Activated CD4-positive, alpha-beta T cell treated with anti-CD3 and anti-CD28 coated beads for 24 hours (primary cell): Measurements from ENCODE around the gene CDH4.

Experiments
- DNase-seq, 2 donors: peaks; one replicate each; pipeline ENCODE4 v3.0.0-alpha.2; 2020; ENCODE audit warnings: low read depth in 2 of 2

The CDH4 gene

GRCh38 chr20:61856626-61857413 is 604.8 kb downstream of the CDH4 start:
- DNase-seq = no peak

GRCh38 chr20:61857414-61857775 is 605.3 kb downstream of the CDH4 start:
- no peak for DNase-seq

- DNase-seq = no peak
Observed at GRCh38 chr20:61857884-61858283, 605.8 kb downstream of the CDH4 start.

- no peak for DNase-seq
Observed at GRCh38 chr20:61859767-61860166, 607.7 kb downstream of the CDH4 start.

GRCh38 chr20:61860260-61860987 is 608.4 kb downstream of the CDH4 start:
- no peak for DNase-seq

GRCh38 chr20:61861054-61861841 is 609.2 kb downstream of the CDH4 start:
- DNase-seq = no peak

GRCh38 chr20:61861858-61862257 is 609.8 kb downstream of the CDH4 start:
- no peak for DNase-seq

GRCh38 chr20:61862881-61863280 is 610.8 kb downstream of the CDH4 start:
- DNase-seq = no peak

- DNase-seq = no peak
Observed at GRCh38 chr20:61864481-61864880, 612.4 kb downstream of the CDH4 start.

- DNase-seq = no peak
Observed at GRCh38 chr20:61865353-61865752, 613.3 kb downstream of the CDH4 start.

GRCh38 chr20:61866165-61866564 is 614.1 kb downstream of the CDH4 start:
- DNase-seq = no peak

- no peak for DNase-seq
Observed at GRCh38 chr20:61868006-61868405, 615.9 kb downstream of the CDH4 start.

- DNase-seq = no peak
Observed at GRCh38 chr20:61868466-61869090, 616.5 kb downstream of the CDH4 start.

- DNase-seq = no peak
Observed at GRCh38 chr20:61869750-61870507, 617.9 kb downstream of the CDH4 start.

- DNase-seq = no peak
Observed at GRCh38 chr20:61871160-61871559, 619.1 kb downstream of the CDH4 start.

- no peak for DNase-seq
Observed at GRCh38 chr20:61871913-61872312, 619.9 kb downstream of the CDH4 start.

- DNase-seq = no peak
Observed at GRCh38 chr20:61872371-61872900, 620.4 kb downstream of the CDH4 start.

GRCh38 chr20:61873651-61874420 is 621.8 kb downstream of the CDH4 start:
- no peak for DNase-seq

GRCh38 chr20:61874421-61875068 is 622.5 kb downstream of the CDH4 start:
- DNase-seq = no peak
